ENCODE measurements around the gene RCN1.

DNA sequence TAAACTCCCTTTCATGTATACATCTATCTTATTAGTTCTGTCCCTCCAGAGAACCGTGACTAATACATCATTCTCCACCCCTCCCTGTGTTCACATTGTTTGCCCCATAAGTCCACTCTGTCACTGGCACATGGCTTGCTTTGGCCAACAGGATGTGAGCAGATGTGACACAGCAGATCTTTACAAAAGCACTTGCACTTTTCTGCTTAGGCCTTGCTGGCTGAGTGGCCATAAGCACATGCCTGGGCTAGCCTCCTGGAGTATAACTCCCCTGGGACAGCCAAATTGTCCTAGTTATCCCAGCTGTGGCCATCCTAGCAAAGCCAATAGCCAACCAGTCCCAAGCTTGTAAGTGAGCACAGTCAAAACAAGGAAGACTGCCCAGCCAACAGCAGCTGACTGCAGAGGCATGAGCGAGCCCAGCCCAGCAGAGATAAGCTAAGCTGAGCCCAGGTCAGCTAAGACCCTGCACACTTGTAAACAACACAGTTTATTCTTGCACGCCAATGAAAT, 9.7 kb upstream of the RCN1 start:
- TF ChIP-seq, protein P1, sequence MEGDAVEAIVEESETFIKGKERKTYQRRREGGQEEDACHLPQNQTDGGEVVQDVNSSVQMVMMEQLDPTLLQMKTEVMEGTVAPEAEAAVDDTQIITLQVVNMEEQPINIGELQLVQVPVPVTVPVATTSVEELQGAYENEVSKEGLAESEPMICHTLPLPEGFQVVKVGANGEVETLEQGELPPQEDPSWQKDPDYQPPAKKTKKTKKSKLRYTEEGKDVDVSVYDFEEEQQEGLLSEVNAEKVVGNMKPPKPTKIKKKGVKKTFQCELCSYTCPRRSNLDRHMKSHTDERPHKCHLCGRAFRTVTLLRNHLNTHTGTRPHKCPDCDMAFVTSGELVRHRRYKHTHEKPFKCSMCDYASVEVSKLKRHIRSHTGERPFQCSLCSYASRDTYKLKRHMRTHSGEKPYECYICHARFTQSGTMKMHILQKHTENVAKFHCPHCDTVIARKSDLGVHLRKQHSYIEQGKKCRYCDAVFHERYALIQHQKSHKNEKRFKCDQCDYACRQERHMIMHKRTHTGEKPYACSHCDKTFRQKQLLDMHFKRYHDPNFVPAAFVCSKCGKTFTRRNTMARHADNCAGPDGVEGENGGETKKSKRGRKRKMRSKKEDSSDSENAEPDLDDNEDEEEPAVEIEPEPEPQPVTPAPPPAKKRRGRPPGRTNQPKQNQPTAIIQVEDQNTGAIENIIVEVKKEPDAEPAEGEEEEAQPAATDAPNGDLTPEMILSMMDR (conservative IDR thresholded peaks at IDR 0.05; ENCODE audit: low read length): no peak
- no peak for TF ChIP-seq EZH2phosphoT487 (IDR thresholded peaks at IDR 0.05; ENCODE audit: borderline replicate concordance, low read depth, low read length)

Measured in OCI-LY7 (cell line).